Adrenal gland (tissue), 12 donors: Measurements from ENCODE around the gene PRKCE. TPM values are rescaled to one million over a fixed set of nuclear protein-coding genes. Genes with fewer than 3 reads are reported as not detected.

Experiments
- DNase-seq, 7 donors: peaks; one replicate each; pipeline ENCODE4 v3.0.0-alpha.2; 2019 to 2020
- H3K27ac ChIP-seq, 5 donors: fragments of 200-600 bp; sonication (generic) in 4 of 5; 1 replicate in 3 of 5; 2 replicates in 2 of 5; pipeline versions ENCODE4 v1.5.1 to v1.8.0; 2016 to 2020; ENCODE audit warnings: mild to moderate bottlenecking in 1 of 5
- H3K27me3 ChIP-seq: fragments of 200-600 bp; 2 replicates; pipeline ENCODE4 v1.8.0; 2021
- H3K36me3 ChIP-seq, 2 donors: fragments of 200-600 bp; replicated peaks in 1 of 2; 1 replicate in 1 of 2; 2 replicates in 1 of 2; pipeline versions ENCODE4 v1.5.1 to v1.8.0; 2018 to 2022
- H3K4me1 ChIP-seq, 2 donors: fragments of 200-600 bp; replicated peaks in 1 of 2; 1 replicate in 1 of 2; 2 replicates in 1 of 2; pipeline versions ENCODE4 v1.5.1 to v1.8.0; 2018 to 2021
- H3K4me3 ChIP-seq, 4 donors: fragments of 200-600 bp; sonication (generic) in 3 of 4; one replicate each; pipeline ENCODE4 v1.5.1; 2016 to 2018
- H3K9me3 ChIP-seq, 3 donors: fragments of 200-600 bp; sonication (generic) in 1 of 3; replicated peaks in 1 of 3; 1 replicate in 2 of 3; 2 replicates in 1 of 3; pipeline versions ENCODE4 v1.5.1 to v1.8.0; 2016 to 2021
- CTCF ChIP-seq, 6 experiments: fragments of 450-650 bp in 4 of 6; fragments of 200-600 bp in 2 of 6; sonication (generic) in 1 of 6; IDR thresholded peaks; 1 replicate in 5 of 6; 2 replicates in 1 of 6; pipeline versions ENCODE4 v1.5.1 to v1.8.0; 2016 to 2021; ENCODE audit warnings: antibody characterized with exemption in 6 of 6, mild to moderate bottlenecking in 2 of 6, moderate library complexity in 1 of 6
- POLR2A ChIP-seq, 2 donors: fragments of 450-650 bp; IDR thresholded peaks; one replicate each; pipeline ENCODE4 v1.6.1; 2017; ENCODE audit warnings: antibody characterized with exemption in 2 of 2, mild to moderate bottlenecking in 2 of 2, moderate library complexity in 1 of 2
- WGBS, 4 donors: extraction: QIAGEN DNeasy Blood & Tissue Kit in 2 of 4; methylation state at CpG; one replicate each; pipeline versions ENCODE4 v1.1.5 to v1.1.7; 2013 to 2017; 5-methylcytosine and 5-hydroxymethylcytosine counted together
- intact Hi-C, 2 donors: fragments of 100-400 bp; cut with DNase I; formaldehyde crosslinking; loops; one replicate each; pipeline versions ENCODE4 v1.14.1 to v1.15.0; 2022 to 2023
- polyA plus RNA-seq, 3 donors: library from polyadenylated mRNA; stranded (reverse); fragments of 200-250 nt in 2 of 3; fragments of 350-450 nt in 1 of 3; fragmentation: Illumina TruSeq in 1 of 3; extraction: RNeasy Lipid Tissue Mini Kit (QIAGEN cat#74804) in 1 of 3; gene quantifications; one replicate each; pipeline ENCODE4 v1.2.3, GENCODE V29; 2013 to 2014
- total RNA-seq, 9 donors: library from RNA; depleted of rRNA in 4 of 9; stranded (reverse); fragments of >200 nt in 4 of 9; fragments of 120-200 nt in 1 of 9; fragmentation: NEBNext Ultra II Directional in 1 of 9; extraction: Animal tissue kit (Norgen Biotek cat#: 25700) in 1 of 9; gene quantifications; one replicate each; pipeline versions ENCODE4 v1.1.0 to v1.2.4, GENCODE V29; 2013 to 2023
- donor health status: healthy with polysubstance abuse.
- donor health status: Bipolar disorder and iron deficiency.
- donor health status: DM: yes; HTN: yes; CAD: no.
- donor health status: DM: no; HTN: no; CAD: no.
- donor health status: DM: no; HTN: no; CAD: no.
- donor health status: DM: yes; HTN: yes; CAD: no.

PRKCE gene
- total and polyA plus RNA-seq, 12 donors = 1.9 to 19.2 (median 8.0) TPM

GRCh38 chr2:45928946-45929345, 277.5 kb downstream of the PRKCE start:
- Histone ChIP-seq H3K9me3 (no peaks in the 10 kb centered on the region), H3K36me3 (no peaks in the 10 kb centered on the region), H3K4me1 (no peaks in the 10 kb centered on the region), H3K27ac (no peak overlapping the region), H3K4me3 (no peak overlapping the region), H3K27me3 (no peaks in the 10 kb centered on the region)
- intact Hi-C loops = no loop called here
- no peak for DNase-seq
- WGBS, 4 donors = 90 to 94% (median 91%) methylated on average over 10 of the region's 10 CpGs
- TF ChIP-seq POLR2A (IDR thresholded peaks at IDR 0.05) (no peak), CTCF (IDR thresholded peaks at IDR 0.05) (no peak)

GRCh38 chr2:45929674-45930395, 278.4 kb downstream of the PRKCE start:
- peak in 1 of 7 donors; percentile 29 for DNase-seq
- no peaks in the 10 kb centered on the region for H3K9me3 ChIP-seq
- TF ChIP-seq CTCF (IDR thresholded peaks at IDR 0.05) (no peak), POLR2A (IDR thresholded peaks at IDR 0.05) (no peak)
- no peaks in the 10 kb centered on the region for H3K27me3 ChIP-seq
- intact Hi-C loops = loop anchor here in 1 of 2 donors (10.0 kb wide), 1 partner anchor 155 kb away; no protein-coding TSS in a partner anchor
- no peak overlapping the region for H3K27ac ChIP-seq
- no peaks in the 10 kb centered on the region for H3K4me1 ChIP-seq
- H3K4me3 ChIP-seq = no peak overlapping the region
- 80 to 87% (median 86%) methylated on average over 6 of the region's 6 CpGs for WGBS, 4 donors
- no peaks in the 10 kb centered on the region for H3K36me3 ChIP-seq

- DNase-seq = peak in 1 of 7 donors; percentile 28
- Histone ChIP-seq H3K9me3 (no peaks in the 10 kb centered on the region), H3K36me3 (no peaks in the 10 kb centered on the region), H3K4me3 (no peak overlapping the region), H3K4me1 (no peaks in the 10 kb centered on the region), H3K27me3 (no peaks in the 10 kb centered on the region), H3K27ac (no peak overlapping the region)
- WGBS, 4 donors = 53 to 70% (median 58%) methylated on average over 1 of the region's 1 CpG; no CpG with 5 or more reads in 1 of the 4 donors
- intact Hi-C loops = loop anchor here in 1 of 2 donors (10.0 kb wide), 1 partner anchor 156 kb away; no protein-coding TSS in a partner anchor
- no peak for TF ChIP-seq POLR2A (IDR thresholded peaks at IDR 0.05)
- TF ChIP-seq CTCF (IDR thresholded peaks at IDR 0.05) = no peak
Measured at GRCh38 chr2:45930396-45930792, 278.9 kb downstream of the PRKCE start.

- Histone ChIP-seq H3K27me3 (no peaks in the 10 kb centered on the region), H3K4me1 (peaks cover 4% of the 10 kb centered on the region in 2 donors), H3K36me3 (no peaks in the 10 kb centered on the region), H3K4me3 (no peak overlapping the region), H3K9me3 (no peaks in the 10 kb centered on the region), H3K27ac (no peak overlapping the region)
- no peak for TF ChIP-seq POLR2A (IDR thresholded peaks at IDR 0.05)
- TF ChIP-seq CTCF (IDR thresholded peaks at IDR 0.05) = no peak
- peak in 1 of 7 donors; percentile 18 for DNase-seq
- intact Hi-C loops = loop anchor here in 1 of 2 donors (10.0 kb wide), 1 partner anchor 158 kb away; no protein-coding TSS in a partner anchor
- 91 to 97% (median 93%) methylated on average over 7 to 8 of the region's 8 CpGs for WGBS, 4 donors
Measured at GRCh38 chr2:45932278-45932975, 281.0 kb downstream of the PRKCE start.
